RPMI7951 (cell line): Measurements from ENCODE around the gene STK17B. TPM values are rescaled to one million over a fixed set of nuclear protein-coding genes. Genes with fewer than 3 reads are reported as not detected.
A peak's percentile ranks its signal among the peaks of the same experiment; 100 is the strongest.

Experiments used
- DNase-seq: peaks from one replicate; pipeline ENCODE4 v3.0.0-alpha.2; 2012; ENCODE audit warnings: low read depth
- total RNA-seq: library from RNA; depleted of rRNA; stranded (reverse); fragments of >200 nt; shearing (Covaris generic); gene quantifications from 2 replicates; pipeline ENCODE4 v1.2.3, GENCODE V29; 2014

STK17B gene
- total RNA-seq, 1 experiment from 2014 or later, result 75.5 TPM

DNA sequence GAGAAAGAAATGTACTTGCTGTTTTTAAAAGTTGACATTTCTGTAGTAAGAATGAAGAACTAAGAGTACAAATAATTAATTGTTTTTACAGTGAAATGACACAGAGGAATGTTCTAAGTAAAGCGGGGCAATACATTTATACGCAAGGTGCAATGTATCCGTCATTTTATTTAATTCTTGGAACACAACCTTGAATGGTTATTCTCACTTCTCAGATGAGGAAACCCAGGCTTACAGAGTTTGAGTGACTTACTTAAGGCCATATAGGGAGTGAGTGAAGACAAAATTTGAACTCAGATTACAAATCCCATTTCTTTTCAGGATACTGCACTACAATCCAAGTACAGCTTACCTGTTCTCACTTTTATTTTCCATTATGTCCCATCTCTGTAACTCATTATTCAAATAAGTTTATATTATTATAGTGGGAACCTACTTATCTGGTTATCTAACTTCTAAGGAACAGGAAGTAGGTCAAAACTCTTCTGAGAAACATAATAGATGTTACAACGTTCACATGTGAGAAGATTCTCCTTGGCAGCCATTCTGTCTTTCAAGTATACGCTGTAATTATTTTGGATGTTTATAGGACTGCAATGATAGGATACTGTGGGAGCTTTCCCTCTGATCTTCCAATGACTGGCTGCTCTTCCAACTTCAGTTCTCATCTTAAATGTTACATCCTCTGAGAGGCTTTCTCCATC lies 12.3 kb upstream of the STK17B start:
- DNase-seq, result no peak

DNA sequence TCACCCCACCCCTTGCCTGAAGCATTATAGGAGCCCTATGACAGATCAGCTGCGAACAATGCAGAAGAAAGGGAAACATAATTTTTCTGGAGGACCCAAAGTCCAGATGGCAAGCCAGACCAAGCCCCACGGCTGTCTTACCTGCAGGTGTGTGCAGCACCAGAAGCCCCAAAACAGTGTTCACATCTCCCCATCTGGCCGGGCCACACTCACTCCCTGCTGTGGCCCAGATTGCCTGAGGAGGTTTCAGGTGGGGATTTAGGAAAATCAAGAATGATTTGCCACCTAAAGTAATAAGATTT lies 11.7 kb upstream of the STK17B start:
- no peak for DNase-seq

DNA sequence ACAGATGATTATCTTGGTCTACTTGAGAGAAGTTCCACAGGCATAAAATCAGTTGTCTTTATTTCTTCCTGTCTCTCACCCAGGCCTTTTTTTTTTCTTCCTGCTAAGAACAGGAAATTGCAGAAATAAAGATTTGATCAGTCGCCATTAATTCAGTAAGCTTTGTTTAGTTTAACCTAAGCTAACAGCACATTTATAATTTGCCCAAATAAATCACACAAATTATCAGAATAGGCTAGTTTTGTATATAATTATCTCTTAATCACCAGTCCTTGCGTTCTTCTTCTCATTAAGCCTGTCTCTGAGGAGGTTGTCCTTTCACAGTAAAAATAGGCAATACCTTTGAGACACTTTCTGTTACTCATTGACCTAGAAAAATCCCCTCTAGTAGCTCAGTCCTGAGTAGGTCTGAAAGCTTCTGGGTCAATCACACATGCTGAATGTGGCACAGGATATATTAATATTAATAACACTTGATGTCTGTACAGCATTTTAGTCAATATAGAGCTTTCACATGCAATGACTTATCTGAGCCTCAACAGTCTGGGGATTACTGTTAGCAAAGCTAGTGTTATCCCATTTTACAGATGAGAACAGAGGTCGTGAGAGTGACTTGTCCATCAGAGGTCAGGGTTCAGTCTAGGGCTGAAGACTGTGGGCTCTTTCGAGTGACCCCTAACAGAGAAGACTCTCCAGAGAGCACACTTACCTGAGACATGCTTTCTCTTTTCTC lies 11.2 kb upstream of the STK17B start:
- DNase-seq, result no peak

DNA sequence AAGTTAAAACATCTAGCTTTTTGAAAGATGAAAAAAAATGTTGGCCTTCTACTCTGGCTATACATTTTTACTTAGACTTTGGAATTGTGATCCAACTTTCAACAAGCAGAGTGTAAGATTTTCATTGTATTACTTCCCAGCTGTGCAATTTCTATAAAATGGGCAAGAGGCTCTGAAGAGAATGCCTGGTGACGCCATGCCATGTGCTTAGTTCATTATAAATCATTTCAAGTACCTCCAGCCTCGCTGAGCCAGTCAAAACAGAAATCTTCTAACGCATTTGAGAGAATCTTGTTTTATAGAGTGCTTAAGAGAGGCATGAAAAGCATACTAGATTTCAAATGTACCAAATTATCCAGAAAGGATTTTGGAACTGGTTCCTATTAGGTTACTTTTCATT lies 10.1 kb upstream of the STK17B start:
- no peak for DNase-seq

DNA sequence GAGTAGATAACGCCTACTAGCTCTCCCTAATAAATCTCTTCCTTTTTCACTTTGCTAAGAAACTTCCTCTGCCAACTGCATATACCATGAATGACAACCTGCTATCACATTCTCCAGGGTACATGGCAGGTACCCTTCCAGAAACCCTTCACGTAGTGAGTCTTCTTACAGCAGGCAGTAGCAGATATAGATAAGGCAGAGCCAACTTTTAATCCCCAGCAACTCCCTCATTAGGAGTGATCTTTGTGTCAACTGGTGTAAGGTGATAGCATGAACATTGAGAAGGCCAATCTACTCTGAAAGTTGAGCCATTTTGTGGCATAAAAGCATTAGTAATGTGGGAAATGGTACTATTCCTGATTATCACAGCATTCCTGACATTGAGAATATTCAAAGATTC lies 5.7 kb upstream of the STK17B start:
- DNase-seq, result no peak

DNA sequence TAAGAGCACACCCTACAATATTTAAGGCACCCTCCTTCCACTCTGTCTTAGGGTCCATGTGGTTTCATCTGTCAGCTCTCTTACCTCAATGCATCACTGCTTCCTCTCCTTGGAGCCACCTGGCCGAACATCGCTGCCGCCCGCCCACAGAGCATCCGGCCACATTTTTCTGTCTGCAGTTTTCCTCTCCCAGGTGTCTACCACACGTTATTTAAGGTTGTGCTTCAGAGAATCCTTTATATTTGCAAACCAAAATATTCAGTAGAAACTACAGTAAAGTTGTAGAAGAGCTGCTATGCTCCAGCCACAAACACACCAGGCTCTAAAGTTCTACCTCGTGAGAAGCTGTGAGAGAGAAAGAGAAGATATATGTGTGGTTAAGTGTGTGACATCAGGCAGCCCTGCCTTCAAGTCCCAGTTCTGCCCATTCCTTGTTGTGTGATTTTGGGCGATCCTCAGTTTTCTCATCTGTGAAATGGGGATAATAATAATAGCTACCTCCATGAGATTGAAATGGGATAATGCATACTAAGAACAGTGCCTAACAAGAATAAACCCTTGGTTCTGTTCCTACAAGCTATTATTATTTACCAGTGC lies 4.9 kb upstream of the STK17B start:
- DNase-seq, result no peak

DNA sequence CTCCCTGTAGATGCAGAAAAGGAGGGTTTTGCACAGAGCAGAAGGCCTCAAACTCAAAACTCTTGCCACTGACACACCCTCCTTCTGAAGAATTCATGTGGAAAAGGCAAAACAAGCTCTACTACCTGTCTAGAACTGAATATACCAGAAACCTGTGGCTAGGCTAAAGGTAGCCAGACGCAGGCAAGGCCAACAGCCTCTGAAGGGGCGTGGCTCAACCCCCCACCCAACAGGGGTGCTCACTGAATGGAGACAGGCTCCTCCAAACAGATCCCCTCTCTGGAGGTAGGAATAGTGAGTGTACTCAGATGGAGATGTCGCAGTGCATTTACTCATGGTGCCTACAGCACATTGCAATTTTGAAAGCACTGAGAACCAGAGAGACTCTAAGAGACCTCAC lies 3.0 kb upstream of the STK17B start:
- DNase-seq, result no peak

DNA sequence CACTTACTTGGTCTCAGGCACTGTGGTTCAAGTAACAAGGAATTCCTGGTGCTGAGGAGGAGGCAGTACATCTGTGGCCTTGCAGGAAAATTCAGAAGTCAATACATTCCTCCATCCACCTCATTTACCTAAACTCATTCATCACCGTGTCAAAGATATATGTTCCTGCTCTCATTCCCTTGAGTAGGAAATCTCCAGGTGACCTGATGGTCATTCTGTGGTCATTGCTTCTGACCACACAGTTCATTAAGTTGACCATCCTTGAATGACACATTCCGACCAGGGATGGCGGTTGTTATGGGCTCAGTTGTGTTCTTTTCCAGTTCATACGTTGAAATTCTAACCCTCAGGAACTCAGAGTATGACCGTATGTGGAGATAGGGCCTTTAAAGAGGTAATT lies 2.1 kb upstream of the STK17B start:
- peak; percentile 45 for DNase-seq

DNA sequence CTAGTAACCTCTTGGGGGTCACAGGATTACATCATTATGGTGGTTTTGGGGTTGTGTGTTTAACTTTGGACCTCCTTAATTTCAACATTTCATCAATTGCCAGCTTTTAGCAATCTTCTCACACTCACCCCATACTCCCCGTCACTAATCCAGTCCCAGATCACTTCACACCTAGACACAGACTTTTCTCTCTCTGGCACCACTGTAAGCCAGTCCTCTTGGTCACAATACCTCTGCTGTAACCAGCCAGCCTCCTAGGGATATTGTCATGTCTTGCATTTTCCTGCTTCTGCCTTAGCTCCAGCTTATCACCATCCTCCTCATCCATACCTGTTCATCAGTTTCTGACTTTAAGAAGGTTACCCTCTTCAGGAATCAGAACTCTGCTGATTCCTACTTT lies 1.6 kb upstream of the STK17B start:
- DNase-seq, result no peak

DNA sequence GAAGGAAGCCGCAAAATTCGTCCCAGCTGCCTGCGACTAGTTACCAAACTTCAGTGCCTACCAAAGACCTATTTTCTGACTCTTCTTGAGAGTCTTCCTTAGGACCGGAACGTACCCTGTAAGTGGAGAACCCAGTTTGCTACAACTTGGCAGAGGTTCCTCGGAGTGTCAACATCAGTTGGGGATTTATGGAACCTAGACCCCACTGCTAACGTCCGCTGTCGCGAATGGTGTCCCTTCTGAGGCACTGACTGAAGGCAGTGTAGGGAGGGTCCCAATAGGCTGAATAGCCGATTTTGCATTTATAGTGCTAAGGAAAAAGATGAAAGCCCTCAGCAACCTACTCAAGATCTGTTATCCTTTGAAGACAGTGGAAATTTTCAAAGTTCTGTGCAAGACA lies 568 bp upstream of the STK17B start:
- DNase-seq, result no peak

DNA sequence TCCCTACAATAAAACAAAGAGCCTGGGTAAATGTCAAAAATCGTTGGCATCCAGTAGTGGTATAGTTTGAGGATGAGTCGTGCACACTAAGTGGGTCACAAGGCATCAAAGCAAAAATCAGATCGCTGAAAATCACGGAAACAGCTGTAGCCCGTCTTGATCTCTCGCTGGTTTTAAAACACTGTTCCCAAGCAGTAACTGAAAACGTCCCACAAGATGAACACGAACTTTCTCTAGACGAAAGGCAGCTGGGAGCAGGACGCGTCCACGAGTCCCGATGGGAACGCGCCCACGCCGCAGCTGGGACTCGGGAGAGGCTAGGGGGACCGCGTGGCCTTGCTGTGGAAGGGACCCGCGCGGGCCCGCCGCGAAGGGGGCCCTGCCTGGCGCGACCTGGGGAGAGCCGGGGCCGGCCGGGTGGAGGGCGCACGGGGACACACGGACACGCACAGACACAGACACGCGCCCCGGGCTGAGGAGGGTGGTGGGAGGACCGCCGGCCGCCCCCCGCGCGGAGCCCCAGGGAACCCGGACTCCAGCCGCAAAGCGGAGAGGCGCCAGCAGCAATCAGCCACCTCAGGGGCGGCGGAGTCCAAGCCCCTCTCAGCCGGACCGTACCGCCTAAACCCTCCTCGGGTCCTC lies 651 bp downstream of the STK17B start:
- peak; percentile 67 for DNase-seq

DNA sequence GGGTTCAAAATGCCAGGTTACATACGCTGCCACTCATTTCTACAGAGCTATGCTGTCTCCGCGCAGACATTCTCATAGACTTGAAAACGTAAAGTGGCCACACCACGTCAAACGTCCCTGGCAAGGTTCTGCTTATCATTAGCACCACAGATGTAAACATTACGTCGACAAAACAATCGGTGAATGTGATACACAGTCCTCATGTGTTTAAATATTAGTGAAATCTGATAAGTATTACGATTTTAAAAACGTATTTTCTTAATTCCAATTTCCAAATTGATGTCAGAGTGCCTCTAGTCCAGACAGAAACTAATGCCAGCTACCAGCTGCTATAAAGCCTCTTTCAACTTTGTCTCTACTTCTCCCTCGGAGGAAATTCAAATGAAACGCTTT lies 1.2 kb downstream of the STK17B start:
- DNase-seq, result peak; percentile 63

DNA sequence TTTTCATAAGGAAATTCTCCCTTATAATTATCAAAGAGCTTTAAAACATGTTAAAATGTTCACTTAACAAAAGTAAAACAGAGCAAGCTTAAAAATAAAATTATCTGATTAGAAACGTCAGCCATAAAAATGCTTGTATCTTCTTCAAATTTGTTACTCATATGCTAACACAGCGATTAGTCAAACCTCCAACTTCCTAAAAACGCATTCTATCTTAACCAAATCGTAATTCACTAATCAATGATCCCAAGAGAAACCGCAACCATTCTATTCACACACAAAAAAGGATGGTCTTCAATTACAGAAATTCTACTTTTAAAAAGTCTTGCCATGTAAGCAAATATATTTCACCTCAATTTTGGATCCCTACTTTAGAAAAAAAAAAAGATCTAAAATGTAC lies 1.9 kb downstream of the STK17B start:
- DNase-seq, result no peak

DNA sequence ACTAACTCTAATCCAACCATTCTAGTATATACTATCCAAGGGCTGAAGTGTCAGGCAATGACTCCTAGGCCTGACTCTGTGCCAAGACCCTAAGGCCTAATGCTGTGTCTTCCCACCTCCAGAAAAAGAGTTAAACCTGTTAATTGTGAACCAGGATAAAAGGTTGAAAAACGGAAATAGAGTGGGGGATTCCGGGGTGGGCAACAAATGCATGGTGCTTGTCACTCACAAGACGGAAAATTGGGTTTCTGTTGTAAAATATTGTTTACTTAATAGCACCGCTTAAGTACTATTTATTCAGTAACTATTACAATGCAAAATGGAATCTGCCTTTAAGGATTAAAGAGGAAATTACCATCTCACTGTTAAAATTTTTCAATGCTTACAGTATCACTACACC lies 3.2 kb downstream of the STK17B start:
- peak; percentile 76 for DNase-seq

DNA sequence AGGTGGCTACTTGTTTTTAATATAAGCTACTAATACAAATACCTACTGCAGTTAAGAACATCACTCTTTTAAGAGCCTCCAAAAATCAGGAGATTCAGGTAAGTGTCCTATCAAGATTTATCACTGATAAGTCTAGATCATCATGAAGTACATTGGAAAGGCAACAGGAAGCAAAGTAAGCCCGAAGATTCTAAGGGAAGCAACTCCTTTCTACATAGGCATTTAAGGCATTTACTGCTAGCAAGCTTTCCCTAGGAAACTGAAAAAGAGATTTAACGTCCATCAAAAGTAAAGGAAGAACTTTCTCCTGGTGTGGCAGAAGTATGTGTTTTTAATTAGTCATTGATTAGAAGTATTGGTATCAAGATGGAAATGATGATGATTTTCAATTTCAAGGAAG lies 3.7 kb downstream of the STK17B start:
- no peak for DNase-seq

DNA sequence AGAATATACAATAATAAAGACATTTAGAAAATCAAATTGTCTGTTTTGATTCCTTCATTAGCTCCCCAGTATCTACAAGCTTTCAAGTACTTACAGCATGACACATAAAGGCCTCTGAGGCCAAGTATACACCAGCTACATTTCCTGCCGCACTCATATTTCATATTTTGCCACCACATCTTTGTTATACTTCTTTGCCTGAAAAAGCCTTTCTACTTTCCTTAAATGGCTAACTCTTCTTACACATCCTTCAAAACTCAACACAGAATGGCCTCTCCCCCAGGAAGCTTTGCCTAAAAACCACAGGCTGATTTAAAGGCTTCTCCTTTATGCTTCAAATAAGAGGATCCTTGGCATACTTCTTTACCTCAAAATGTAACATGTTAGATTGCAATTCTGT lies 4.5 kb downstream of the STK17B start:
- peak; percentile 63 for DNase-seq

DNA sequence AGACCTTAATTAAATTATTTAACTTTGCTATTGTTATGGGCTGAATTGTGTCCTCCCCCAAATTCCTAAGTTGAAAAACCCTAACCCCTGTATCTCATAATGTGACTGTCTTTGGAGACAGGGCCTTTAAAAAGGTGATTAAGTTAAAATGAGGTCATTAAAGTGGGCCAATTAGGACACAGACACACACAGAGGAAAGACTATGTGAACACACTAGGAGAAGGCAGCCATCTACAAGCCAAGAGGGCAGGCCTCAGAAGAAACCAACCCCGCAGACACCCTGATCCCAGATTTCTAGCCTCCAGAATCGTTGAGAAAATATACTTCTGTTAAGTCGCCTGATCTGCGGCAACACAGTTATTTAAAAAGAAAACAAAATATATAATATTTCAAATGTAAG lies 6.4 kb downstream of the STK17B start:
- no peak for DNase-seq

DNA sequence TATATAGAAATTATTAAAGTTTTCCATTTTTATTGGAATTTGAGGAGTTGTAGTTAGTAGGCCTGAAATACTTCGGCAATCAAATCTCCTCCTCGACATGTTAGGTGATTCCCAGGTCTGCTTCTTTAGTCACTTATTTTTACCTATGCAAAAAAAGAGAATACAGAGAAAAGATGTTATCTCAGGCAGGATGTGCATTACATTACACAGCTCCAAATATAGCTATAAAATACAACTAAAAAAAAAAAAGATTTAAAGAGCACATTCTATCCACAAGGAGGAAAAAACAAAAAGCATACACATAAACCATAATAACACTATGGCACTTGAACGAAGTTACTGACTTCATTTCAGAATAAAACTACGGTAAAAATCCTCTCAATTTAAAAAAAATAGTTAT lies 8.1 kb downstream of the STK17B start:
- DNase-seq, result no peak

DNA sequence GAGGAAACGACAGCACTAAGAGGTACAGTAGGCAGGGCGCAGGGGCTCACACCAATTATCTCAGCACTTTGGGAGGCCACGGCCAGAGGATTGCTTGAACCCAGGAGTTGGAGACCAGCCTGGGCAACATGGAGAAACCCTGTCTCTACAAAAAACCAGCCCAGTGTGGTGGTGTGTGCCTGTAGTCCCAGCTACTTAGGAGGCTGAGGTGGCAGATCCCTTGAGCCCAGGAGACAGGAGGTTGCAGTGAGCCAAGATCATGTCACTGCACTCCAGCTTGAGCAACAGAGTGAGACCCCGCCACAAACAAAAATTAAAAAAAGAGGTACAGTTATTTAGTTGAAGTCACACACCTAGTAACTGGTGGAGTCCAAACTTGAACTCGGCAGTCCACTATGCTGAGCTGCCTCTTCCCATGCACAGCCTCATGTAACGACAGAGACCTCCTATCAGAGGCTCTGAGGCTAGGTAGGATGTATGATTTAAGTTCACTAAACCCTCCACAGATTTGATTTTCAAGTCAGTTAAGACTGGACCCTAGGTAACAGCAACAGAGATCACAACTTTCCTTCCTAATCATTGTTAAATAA lies 8.7 kb downstream of the STK17B start:
- no peak for DNase-seq

DNA sequence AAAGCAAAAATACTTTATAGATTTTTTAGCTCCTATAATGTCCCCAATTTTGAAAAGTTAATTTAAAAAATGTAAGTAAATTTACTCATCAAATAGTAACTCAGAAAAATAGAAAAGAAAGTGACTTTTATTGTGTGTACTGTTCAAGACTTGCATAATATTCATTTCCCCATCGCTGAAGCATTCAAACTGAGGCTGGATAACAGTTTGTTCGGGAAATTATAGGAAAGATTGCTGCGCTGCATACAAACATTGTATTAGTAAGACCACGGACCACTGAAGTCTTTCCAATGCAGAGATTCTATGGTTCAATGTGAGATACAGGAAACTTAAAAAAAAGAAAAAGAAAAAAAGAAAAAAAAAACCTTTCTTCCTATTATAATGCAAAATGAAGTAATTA lies 10.4 kb downstream of the STK17B start:
- no peak for DNase-seq

DNA sequence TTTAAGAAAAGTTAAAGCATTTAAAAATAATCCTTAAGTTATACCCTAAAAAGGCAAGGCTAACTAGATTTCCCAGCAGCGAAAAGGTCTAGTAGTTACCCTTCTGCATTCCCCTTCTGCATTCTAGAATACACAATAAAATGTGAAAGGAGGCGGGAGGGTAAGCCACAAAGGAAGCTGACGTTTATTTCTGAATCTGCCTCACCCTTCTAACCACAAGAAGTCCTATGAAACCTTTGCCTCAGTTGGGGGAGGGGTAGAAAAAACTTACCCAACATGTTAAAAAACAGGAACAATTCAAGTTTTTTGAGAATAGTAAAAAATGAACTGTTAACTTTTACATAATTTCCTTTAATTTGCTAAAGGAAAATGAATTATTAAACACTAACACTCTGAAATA lies 11.3 kb downstream of the STK17B start:
- peak; percentile 91 for DNase-seq

DNA sequence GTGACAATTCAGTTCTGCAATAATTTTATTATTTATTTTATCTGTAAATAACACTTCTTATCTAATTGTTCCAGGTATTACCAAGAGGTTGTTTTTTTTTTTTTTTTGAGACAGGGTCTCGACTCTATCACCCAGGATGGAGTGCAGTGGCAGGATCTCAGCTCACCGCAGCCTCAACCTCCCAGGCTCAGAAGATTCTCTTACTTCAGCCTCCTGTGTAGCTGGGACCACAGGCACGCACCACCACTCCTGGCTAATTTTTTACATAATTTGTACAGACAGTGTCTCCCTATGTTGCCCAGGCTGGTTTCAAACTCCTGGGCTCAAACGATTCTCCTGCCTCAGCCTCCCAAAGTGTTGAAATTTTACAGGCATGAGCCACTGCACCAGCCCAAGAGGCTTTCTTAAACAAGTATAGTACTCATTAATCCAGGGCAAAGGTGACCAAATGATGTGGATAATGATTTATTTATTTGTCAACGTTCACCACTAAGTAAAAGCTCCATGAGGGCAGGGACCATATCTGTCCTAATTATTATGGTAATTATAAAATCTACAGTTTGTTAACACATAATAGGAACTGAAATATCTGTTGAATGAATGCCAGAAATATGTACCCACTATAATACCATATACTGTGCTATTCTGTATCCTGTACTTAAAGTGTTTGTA lies 12.0 kb downstream of the STK17B start:
- no peak for DNase-seq
